SK-N-MC (cell line): ENCODE results near the gene OR8G5.

Source experiments
- EZH2 ChIP-seq: fragments of 200-600 bp; sonication (generic); IDR thresholded peaks from one replicate; pipeline ENCODE4 v1.6.1; 2017; ENCODE audit warnings: antibody characterized with exemption
- POLR2AphosphoS5 ChIP-seq: IDR thresholded peaks from 2 replicates; pipeline ENCODE4 v1.6.1; 2012; ENCODE audit warnings: mild to moderate bottlenecking, low read depth, low read length, borderline replicate concordance

GRCh38 chr11:124296016-124296415, 39.8 kb downstream of the OR8G5 start:
- TF ChIP-seq EZH2 (no peak), POLR2AphosphoS5 (no peak)
